HFFc6 (cell line): Measurements from ENCODE around the gene ZDHHC11. TPM values are rescaled to one million over a fixed set of nuclear protein-coding genes. Genes with fewer than 3 reads are reported as not detected.
"Not testable (repeated sequence)": the region's sequence is repeated elsewhere in the genome, so short reads cannot be mapped to it uniquely, and the experiment has no call there.

Experiments
- DNase-seq: peaks from one replicate; pipeline ENCODE4 v3.0.0-alpha.2; 2018
- H3K27ac Mint-ChIP-seq: 2 replicates; pipeline ENCODE4 v1.8.0; 2020; ENCODE audit warnings: mild to moderate bottlenecking, mixed read lengths
- H3K27me3 Mint-ChIP-seq: 2 replicates; pipeline ENCODE4 v1.8.0; 2021; ENCODE audit warnings: mild to moderate bottlenecking, moderate library complexity, mixed read lengths; ENCODE audit not compliant: insufficient read depth
- H3K36me3 Mint-ChIP-seq: 2 replicates; pipeline ENCODE4 v1.8.0; 2021; ENCODE audit warnings: low read depth, mixed read lengths
- H3K4me1 Mint-ChIP-seq: 2 replicates; pipeline ENCODE4 v1.8.0; 2020; ENCODE audit warnings: low read depth, mixed read lengths
- H3K4me3 Mint-ChIP-seq: 2 replicates; pipeline ENCODE4 v1.8.0; 2020; ENCODE audit warnings: mild to moderate bottlenecking, moderate library complexity, mixed read lengths
- H3K9me3 Mint-ChIP-seq: 2 replicates; pipeline ENCODE4 v1.8.0; 2020; ENCODE audit warnings: mild to moderate bottlenecking, mixed read lengths
- total RNA-seq, 6 experiments: library from RNA; stranded (reverse); fragmentation: NEBNext Ultra II Directional; extraction: Animal tissue kit (Norgen Biotek cat#: 25700); gene quantifications; 2 replicates in 1 of 6; 3 replicates in 5 of 6; pipeline ENCODE4 v1.2.3, GENCODE V29; 2021
- TF ChIP-seq, protein P1 (sequence below): fragments of 200-600 bp; sonication (generic); IDR thresholded peaks from 2 replicates; pipeline ENCODE4 v1.5.0; 2021; ENCODE audit warnings: antibody characterized with exemption, mild to moderate bottlenecking

Gene ZDHHC11
- total RNA-seq, 6 experiments from 2014 or later, result 1.3 to 4.2 (median 1.8) TPM

DNA sequence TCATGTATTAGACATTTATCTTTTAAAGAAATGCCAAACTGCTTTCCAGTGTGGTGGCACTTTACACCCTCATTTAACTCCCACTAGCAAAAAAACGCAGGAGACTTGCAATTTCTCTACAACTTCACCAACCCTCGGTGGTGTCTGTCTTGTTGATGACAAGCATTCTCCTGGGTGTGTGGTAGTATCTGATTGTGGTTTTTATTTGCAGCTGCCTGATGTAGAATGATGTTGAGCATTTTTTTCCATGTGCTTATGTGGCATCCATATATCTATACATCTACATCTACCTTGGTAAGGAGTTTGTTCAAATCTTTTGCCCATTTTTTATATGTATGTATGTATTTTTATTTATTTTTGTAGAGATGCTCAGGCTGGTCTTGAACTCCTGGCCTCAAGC, 16.8 kb downstream of the ZDHHC11 start:
- not testable (repeated sequence) for H3K9me3 Mint-ChIP-seq, H3K4me3 Mint-ChIP-seq, H3K4me1 Mint-ChIP-seq, H3K27me3 Mint-ChIP-seq, H3K27ac Mint-ChIP-seq, DNase-seq, H3K36me3 Mint-ChIP-seq

- H3K36me3 Mint-ChIP-seq, H3K4me1 Mint-ChIP-seq, H3K27ac Mint-ChIP-seq, H3K27me3 Mint-ChIP-seq, DNase-seq, H3K9me3 Mint-ChIP-seq, H3K4me3 Mint-ChIP-seq: not testable (repeated sequence)
Measured at GRCh38 chr5:828194-828593, 22.6 kb downstream of the ZDHHC11 start.

GRCh38 chr5:825544-825943, 25.2 kb downstream of the ZDHHC11 start:
- H3K36me3 Mint-ChIP-seq, H3K27me3 Mint-ChIP-seq, H3K4me1 Mint-ChIP-seq: not testable (repeated sequence)

GRCh38 chr5:821504-821903, 29.3 kb downstream of the ZDHHC11 start:
- no peak for DNase-seq
- no peaks in the 10 kb centered on the region for H3K4me1 Mint-ChIP-seq

More at GRCh38 chr5:825544-825943, 25.2 kb downstream of the ZDHHC11 start:
- not testable (repeated sequence) for H3K9me3 Mint-ChIP-seq, H3K4me3 Mint-ChIP-seq, H3K27ac Mint-ChIP-seq, DNase-seq

GRCh38 chr5:820245-820644, 30.5 kb downstream of the ZDHHC11 start:
- no peak overlapping the region for H3K27ac Mint-ChIP-seq
- TF ChIP-seq, protein P1, sequence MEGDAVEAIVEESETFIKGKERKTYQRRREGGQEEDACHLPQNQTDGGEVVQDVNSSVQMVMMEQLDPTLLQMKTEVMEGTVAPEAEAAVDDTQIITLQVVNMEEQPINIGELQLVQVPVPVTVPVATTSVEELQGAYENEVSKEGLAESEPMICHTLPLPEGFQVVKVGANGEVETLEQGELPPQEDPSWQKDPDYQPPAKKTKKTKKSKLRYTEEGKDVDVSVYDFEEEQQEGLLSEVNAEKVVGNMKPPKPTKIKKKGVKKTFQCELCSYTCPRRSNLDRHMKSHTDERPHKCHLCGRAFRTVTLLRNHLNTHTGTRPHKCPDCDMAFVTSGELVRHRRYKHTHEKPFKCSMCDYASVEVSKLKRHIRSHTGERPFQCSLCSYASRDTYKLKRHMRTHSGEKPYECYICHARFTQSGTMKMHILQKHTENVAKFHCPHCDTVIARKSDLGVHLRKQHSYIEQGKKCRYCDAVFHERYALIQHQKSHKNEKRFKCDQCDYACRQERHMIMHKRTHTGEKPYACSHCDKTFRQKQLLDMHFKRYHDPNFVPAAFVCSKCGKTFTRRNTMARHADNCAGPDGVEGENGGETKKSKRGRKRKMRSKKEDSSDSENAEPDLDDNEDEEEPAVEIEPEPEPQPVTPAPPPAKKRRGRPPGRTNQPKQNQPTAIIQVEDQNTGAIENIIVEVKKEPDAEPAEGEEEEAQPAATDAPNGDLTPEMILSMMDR, result no peak
- H3K4me3 Mint-ChIP-seq, result no peak overlapping the region
- H3K27me3 Mint-ChIP-seq, result no peaks in the 10 kb centered on the region
- H3K4me1 Mint-ChIP-seq, result no peaks in the 10 kb centered on the region
- H3K36me3 Mint-ChIP-seq, result peaks cover 13% of the 10 kb centered on the region
- DNase-seq, result no peak
- H3K9me3 Mint-ChIP-seq, result no peaks in the 10 kb centered on the region; the same call in 1 of the 2 replicates

More at GRCh38 chr5:821504-821903, 29.3 kb downstream of the ZDHHC11 start:
- no peak overlapping the region for H3K4me3 Mint-ChIP-seq
- H3K9me3 Mint-ChIP-seq, result no peaks in the 10 kb centered on the region
- TF ChIP-seq, protein P1, result no peak
- H3K36me3 Mint-ChIP-seq, result peaks cover 8% of the 10 kb centered on the region; the same call in 1 of the 2 replicates
- H3K27ac Mint-ChIP-seq, result no peak overlapping the region
- H3K27me3 Mint-ChIP-seq, result no peaks in the 10 kb centered on the region

DNA sequence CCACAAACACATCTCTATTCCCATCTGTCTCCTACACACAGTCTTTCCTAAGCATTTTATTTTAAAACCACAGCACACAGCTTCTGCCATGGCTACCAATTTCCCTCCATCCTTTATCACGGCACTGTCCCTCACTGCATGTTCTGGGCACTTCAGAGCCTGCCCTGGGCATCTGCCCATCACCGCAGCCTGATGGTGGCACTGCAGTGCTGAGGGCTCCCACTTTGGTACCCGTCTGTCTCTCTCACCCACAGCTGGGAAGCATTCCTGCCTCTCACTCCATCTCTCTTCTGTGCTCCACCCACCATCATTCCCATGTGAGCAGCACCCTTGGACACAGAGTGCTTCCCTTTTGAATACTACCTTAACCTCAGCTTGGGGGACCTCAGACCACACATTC, 31.7 kb downstream of the ZDHHC11 start:
- TF ChIP-seq, protein P1, result no peak
- no peaks in the 10 kb centered on the region for H3K4me1 Mint-ChIP-seq
- no peak for DNase-seq
- H3K9me3 Mint-ChIP-seq, result no peaks in the 10 kb centered on the region; the same call in 1 of the 2 replicates
- H3K27ac Mint-ChIP-seq, result no peak overlapping the region
- H3K4me3 Mint-ChIP-seq, result no peak overlapping the region
- no peaks in the 10 kb centered on the region for H3K27me3 Mint-ChIP-seq
- peaks cover 16% of the 10 kb centered on the region for H3K36me3 Mint-ChIP-seq

- Mint-ChIP-seq H3K36me3 (peaks cover 8% of the 10 kb centered on the region; the same call in 1 of the 2 replicates), H3K27me3 (no peaks in the 10 kb centered on the region)
- DNase-seq, result no peak
Measured at GRCh38 chr5:816176-816575, 34.6 kb downstream of the ZDHHC11 start.

More at GRCh38 chr5:816176-816575, 34.6 kb downstream of the ZDHHC11 start:
- H3K4me3 Mint-ChIP-seq, result no peak overlapping the region
- H3K27ac Mint-ChIP-seq, result no peak overlapping the region
- TF ChIP-seq, protein P1, result no peak
- no peaks in the 10 kb centered on the region for H3K4me1 Mint-ChIP-seq
- H3K9me3 Mint-ChIP-seq, result no peaks in the 10 kb centered on the region; the same call in 1 of the 2 replicates
